Endothelial cell of umbilical vein (primary cell): Measurements from ENCODE around the gene BOLA2.
"Not testable (repeated sequence)": the region's sequence is repeated elsewhere in the genome, so short reads cannot be mapped to it uniquely, and the experiment has no call there.

Experiments
- EZH2 ChIP-seq: IDR thresholded peaks from 2 replicates; pipeline ENCODE4 v1.6.1; 2012; ENCODE audit warnings: borderline replicate concordance, low read depth, mild to moderate bottlenecking, moderate library complexity, low read length, inconsistent platforms; ENCODE audit not compliant: severe bottlenecking
- FOS ChIP-seq: IDR thresholded peaks from 2 replicates; pipeline ENCODE4 v1.6.1; 2011; ENCODE audit warnings: mild to moderate bottlenecking, low read length, moderate library complexity, borderline replicate concordance; ENCODE audit not compliant: insufficient read depth
- GATA2 ChIP-seq: IDR thresholded peaks from 2 replicates; pipeline ENCODE4 v1.7.0; 2011; ENCODE audit warnings: low read depth, mild to moderate bottlenecking, moderate library complexity, mixed read lengths, low read length; ENCODE audit not compliant: insufficient read length, insufficient read depth
- JUN ChIP-seq: IDR thresholded peaks from 2 replicates; pipeline ENCODE4 v1.6.1; 2011; ENCODE audit warnings: borderline replicate concordance, low read depth; ENCODE audit not compliant: insufficient read length, insufficient read depth
- MYC ChIP-seq: IDR thresholded peaks from one replicate; pipeline ENCODE4 v1.6.1; 2011; ENCODE audit warnings: mild to moderate bottlenecking, low read depth, low read length
- POLR2A ChIP-seq: IDR thresholded peaks from 2 replicates; pipeline ENCODE4 v1.6.1; 2012; ENCODE audit warnings: low read depth, mild to moderate bottlenecking, control low read depth, low read length
- POLR2AphosphoS5 ChIP-seq: IDR thresholded peaks from 2 replicates; pipeline ENCODE4 v1.6.1; 2012; ENCODE audit warnings: low read depth, mild to moderate bottlenecking, control low read depth, low read length, moderate library complexity; ENCODE audit not compliant: insufficient read depth
- TF ChIP-seq, protein P1 (sequence below), 2 donors: IDR thresholded peaks; 1 replicate in 1 of 2; 2 replicates in 1 of 2; pipeline ENCODE4 v1.5.1; 2011; ENCODE audit warnings: low read length in 2 of 2, mild to moderate bottlenecking in 2 of 2, moderate library complexity in 2 of 2, control low read depth in 1 of 2, inconsistent platforms in 1 of 2, low read depth in 1 of 2; ENCODE audit not compliant: insufficient read depth in 1 of 2; ENCODE audit errors: extremely low read depth in 1 of 2
- TF ChIP-seq, protein P2 (sequence below): IDR thresholded peaks from 2 replicates; pipeline ENCODE4 v1.6.1; 2011; ENCODE audit not compliant: insufficient read depth, insufficient read length

DNA sequence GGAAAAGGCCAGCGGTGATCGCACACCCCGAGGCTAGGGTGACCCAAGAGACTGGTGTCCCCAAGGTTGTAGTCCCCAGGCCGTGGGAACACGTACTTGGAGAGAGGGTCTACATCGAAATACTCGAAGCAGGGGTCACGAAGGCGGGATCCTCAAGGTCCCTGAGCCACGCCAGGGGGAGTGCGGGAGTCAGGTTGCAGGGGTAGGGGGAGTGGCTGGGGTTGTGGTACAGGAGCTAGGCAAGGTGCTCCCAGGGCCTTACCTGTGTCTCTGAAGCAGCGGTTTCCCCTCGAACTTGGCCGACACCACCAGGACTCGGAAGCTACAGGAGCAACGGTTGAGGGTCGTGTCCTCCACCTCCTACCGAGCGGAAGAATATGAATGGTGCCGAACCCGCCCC lies 397 bp downstream of the BOLA2 start:
- TF ChIP-seq, protein P1, sequence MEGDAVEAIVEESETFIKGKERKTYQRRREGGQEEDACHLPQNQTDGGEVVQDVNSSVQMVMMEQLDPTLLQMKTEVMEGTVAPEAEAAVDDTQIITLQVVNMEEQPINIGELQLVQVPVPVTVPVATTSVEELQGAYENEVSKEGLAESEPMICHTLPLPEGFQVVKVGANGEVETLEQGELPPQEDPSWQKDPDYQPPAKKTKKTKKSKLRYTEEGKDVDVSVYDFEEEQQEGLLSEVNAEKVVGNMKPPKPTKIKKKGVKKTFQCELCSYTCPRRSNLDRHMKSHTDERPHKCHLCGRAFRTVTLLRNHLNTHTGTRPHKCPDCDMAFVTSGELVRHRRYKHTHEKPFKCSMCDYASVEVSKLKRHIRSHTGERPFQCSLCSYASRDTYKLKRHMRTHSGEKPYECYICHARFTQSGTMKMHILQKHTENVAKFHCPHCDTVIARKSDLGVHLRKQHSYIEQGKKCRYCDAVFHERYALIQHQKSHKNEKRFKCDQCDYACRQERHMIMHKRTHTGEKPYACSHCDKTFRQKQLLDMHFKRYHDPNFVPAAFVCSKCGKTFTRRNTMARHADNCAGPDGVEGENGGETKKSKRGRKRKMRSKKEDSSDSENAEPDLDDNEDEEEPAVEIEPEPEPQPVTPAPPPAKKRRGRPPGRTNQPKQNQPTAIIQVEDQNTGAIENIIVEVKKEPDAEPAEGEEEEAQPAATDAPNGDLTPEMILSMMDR (IDR thresholded peaks at IDR 0.05; ENCODE audit: extremely low read depth in 1 of 2, insufficient read depth in 1 of 2, low read depth in 1 of 2, low read length in 2 of 2): not testable (repeated sequence)
- not testable (repeated sequence) for TF ChIP-seq EZH2, FOS, POLR2A, JUN, GATA2, MYC, POLR2AphosphoS5
- TF ChIP-seq, protein P2, sequence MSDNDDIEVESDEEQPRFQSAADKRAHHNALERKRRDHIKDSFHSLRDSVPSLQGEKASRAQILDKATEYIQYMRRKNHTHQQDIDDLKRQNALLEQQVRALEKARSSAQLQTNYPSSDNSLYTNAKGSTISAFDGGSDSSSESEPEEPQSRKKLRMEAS: not testable (repeated sequence)
